ENCODE results near the gene TRIM73.
"Not testable (repeated sequence)": the region's sequence is repeated elsewhere in the genome, so short reads cannot be mapped to it uniquely, and the experiment has no call there.

DNA sequence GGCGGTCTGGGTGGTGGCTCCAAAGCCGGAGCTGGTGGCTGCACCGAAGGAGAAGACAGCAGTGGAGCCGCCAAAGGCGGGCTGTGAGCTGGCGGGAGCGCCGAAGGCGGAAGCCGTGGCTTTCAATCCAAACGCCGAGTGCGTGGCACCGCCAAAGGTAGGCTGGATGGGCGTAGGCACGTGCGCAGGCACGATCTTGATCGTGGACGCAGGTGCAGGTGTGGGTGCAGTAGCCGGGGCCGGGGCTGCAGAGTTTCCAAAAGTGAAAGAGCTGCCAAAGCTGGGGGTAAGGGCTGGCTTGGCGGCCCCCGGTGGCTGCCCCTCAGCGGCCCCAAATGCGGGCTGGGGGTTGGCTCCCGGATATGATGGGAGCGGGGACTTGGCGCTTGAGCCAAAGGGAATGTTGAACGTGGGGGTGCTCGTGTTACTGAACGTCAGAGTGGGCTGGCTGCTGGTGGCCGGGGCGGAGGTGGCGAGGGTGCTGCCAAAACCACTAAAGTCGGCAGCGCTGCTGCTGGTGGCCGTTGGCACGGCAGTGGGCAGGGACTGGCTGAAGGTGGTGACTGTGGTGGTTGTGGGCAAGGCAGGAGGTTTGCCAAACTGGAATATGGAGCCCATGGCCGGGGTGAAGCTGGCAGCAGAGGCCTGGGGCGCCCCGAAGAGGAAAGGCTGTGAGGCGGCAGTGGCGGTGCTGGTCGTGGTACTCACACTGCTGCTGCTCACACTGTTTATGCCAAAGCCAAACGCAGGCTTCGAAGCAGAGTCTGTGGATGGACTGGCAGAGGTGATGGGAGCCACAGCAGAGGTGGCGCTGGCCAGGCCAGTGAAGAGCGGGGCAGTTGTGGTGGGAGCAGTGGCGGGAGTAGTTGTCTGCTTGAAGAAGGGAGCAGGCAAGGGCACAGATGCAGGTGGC, 26.6 kb downstream of the TRIM73 start:
- TF ChIP-seq POLR2A (IDR thresholded peaks at IDR 0.05) = not testable (repeated sequence)
- TF ChIP-seq, protein P1, sequence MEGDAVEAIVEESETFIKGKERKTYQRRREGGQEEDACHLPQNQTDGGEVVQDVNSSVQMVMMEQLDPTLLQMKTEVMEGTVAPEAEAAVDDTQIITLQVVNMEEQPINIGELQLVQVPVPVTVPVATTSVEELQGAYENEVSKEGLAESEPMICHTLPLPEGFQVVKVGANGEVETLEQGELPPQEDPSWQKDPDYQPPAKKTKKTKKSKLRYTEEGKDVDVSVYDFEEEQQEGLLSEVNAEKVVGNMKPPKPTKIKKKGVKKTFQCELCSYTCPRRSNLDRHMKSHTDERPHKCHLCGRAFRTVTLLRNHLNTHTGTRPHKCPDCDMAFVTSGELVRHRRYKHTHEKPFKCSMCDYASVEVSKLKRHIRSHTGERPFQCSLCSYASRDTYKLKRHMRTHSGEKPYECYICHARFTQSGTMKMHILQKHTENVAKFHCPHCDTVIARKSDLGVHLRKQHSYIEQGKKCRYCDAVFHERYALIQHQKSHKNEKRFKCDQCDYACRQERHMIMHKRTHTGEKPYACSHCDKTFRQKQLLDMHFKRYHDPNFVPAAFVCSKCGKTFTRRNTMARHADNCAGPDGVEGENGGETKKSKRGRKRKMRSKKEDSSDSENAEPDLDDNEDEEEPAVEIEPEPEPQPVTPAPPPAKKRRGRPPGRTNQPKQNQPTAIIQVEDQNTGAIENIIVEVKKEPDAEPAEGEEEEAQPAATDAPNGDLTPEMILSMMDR (IDR thresholded peaks at IDR 0.05) = not testable (repeated sequence)

Measured in vagina (tissue), 2 donors.